NCI-H82 treated with DMSO at 0.1 percent for 48 hours (cell line): ENCODE data around the gene PLVAP.

Source experiments
- DNase-seq: peaks from one replicate; lab custom pipeline; 2025; ENCODE audit not compliant: unreplicated experiment; lab: John Stamatoyannopoulos, UW

Gene PLVAP

GRCh38 chr19:17359905-17360800, 17.0 kb downstream of the PLVAP start:
- DNase-seq: no peak

DNA sequence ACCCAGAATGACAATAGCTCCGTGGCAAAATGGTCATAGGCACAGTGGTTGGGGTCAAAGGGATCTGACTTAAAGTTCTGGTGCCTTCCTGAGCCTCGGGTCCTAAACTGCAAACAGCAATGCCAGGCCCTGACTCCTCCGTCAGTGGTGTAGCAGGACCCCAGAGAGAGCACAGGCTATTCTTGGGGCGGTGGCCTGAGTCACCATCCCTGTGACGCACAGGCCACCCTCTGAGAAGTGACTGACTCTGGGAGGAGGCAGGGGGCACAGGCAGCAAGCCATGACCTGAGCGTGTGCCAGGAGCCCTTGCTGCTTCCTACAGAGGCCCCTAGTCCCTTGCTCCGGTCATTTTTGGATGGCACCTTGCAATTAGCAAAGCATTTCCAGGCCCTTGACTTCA, 18.7 kb downstream of the PLVAP start:
- DNase-seq: no peak

- DNase-seq: no peak
Measured at GRCh38 chr19:17357724-17358123, 19.4 kb downstream of the PLVAP start.

GRCh38 chr19:17357078-17357666, 20.0 kb downstream of the PLVAP start:
- no peak for DNase-seq

DNA sequence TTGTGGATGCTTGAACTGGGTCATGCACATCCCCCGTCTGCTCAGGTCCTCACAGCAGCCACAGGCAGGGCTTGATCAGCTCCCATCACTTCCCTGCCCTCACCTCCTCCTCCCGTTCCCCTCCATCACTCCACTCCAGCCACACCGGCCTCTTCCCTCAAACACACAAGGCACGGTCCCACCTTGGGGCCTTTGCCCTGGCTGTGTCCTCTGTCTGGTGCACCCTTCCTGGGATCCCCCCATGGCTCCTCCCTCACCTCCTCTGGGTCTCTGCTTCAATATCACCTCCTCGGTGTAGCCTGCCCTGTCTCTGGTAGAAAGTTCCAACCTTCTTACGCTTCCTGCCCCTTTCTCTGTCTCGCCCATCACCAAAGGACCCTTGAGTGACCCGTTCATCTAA, 23.8 kb downstream of the PLVAP start:
- no peak for DNase-seq

DNA sequence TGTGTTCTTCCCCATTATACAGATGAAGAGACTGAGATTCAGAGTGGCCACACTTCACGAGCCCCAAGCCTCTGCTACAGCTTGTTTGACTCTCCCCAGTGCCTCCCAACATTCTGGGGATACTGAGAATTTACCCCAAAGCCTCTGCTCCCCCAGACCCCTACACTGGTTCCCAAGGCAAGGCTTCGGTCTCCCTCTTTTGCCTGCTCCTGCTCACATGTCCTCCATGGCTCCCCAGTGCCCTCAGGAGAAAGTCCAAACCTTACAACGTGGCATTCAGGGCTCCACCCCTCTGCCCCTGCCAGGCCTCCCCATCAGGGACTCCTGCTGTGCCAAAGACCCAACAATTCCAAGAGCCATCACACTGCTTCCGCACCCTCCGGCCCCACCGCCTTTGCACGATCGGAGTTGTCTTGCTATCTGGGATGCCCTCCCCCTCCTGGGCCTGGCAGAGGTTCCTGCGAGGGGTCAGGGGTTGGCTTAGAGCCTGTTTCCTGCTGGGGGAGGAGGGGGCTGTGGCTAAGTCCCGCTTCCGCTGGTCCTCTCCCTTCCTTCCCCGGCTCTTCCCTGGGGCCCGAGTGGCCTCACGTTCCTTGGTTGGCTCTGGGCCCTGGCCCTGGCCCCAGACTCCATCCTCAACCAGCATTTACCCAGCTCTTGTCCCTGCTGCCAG, 24.4 kb downstream of the PLVAP start:
- no peak for DNase-seq

- DNase-seq: no peak
Measured at GRCh38 chr19:17351815-17352435, 25.2 kb downstream of the PLVAP start.

GRCh38 chr19:17348700-17349099, 28.4 kb downstream of the PLVAP start:
- DNase-seq: no peak

DNA sequence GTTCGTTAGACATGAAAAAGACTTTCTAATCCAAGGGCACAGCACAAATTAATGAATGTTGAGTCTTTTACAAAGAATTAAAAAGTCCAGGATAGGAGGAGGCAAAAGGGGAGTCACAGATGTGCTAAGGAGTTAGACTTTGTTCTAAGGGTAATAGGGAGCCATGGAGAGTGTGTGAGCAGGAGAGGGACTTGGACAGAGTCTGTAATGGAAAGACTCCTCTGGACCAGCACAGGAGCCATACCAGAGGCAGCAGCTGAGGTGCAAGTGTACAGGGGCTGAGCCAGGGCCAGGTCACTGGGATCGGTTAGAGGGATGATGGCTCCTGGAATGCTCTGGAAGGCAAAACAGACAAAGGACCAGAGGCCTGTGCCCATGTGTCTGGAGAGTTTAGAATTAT, 29.3 kb downstream of the PLVAP start:
- no peak for DNase-seq

DNA sequence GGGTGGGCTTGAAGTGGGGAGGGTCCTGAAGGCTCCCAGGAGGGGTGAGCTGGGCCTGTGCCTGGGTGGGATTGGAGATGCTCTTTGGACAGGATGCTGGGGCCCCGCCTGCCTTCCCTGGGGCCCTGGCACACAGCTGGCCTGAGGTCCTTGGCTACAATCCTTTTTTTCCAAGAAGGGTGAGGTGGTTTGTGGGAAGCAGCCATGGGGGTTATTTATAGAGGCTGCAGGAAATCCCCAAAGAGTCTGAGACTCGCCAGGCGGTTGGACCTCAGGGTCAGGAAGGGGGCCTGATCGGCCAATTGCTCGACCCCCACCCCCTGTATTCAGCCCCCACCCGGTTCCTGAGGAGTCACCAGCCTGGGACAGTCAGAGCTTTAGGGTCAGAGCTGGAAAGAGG, 29.8 kb downstream of the PLVAP start:
- no peak for DNase-seq

DNA sequence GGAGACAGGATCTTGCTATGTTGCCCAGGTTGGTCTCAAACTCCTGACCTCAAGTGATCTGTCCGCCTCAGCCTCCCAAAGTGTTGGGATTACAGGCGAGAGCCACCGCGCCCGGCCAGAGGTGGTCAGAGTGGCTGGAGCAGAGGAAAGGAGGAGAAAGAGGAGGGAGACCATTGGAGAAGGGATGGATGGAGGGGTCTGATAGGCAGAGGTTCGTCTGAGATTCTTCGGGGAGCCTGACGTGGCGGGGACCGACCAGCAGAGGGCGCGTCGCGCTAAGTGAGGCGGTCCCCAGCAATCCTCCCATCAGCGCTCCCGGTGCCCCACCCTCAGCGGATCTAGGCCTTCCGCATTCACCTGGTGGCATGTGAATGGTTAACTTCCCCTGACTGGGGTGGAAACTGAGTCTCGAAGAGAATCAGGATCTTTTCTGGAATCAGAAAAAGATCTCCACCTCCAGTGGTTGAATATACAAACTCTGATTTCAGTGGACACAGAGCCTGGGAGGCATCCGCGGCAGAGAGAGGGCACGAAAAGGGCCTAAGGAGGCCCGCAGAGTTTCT, 31.0 kb downstream of the PLVAP start:
- DNase-seq: peak; percentile 58

GRCh38 chr19:17341845-17342244, 35.3 kb downstream of the PLVAP start:
- no peak for DNase-seq

DNA sequence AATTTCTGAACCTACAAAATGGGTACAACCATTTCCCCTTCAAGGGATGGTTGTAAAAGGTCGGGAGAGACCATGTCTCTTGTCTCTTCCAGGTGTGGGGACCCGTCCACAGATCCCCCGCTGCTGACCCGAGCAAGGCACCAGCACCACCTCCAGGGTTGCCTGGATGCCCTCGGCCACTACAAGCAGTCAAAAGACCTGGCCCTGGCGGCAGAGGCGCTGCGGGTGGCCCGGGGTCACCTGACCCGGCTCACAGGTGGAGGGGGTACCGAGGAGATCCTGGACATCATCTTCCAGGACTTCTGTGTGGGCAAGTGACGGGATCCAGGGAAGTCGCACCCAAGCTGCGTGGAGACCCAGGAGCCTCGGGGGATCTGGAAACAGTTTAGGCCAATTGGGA, 35.8 kb downstream of the PLVAP start:
- no peak for DNase-seq

- DNase-seq: no peak
Measured at GRCh38 chr19:17340871-17341357, 36.2 kb downstream of the PLVAP start.

DNA sequence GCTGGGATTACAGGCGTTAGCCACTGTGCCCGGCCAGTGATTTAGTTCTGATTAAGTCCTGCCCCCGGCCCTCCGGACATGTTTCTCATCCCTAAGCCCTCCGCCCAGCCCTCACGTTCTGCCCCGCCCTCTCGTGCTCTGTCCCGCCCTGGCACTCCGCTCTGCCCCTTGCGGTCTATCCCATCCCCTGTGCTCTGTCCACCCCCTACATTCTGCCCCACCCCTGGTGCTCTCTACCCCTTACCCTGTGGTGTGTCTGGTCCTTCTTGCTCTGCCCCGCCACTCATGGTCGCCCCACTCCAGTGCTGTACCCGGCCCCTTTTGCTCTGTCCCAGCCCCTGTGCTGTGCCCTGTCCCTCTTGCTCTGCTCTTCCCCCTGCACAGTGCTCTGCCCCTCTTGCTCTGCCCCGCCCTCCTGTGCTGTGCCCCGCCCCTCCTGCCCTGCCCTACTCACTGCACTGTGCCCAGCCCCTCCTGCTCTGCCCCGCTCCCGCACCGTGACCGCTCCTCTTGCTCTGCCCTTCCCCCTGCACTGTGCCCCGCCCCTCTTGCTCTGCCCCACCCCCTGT, 36.8 kb downstream of the PLVAP start:
- DNase-seq: no peak

GRCh38 chr19:17339088-17339741, 37.9 kb downstream of the PLVAP start:
- no peak for DNase-seq

DNA sequence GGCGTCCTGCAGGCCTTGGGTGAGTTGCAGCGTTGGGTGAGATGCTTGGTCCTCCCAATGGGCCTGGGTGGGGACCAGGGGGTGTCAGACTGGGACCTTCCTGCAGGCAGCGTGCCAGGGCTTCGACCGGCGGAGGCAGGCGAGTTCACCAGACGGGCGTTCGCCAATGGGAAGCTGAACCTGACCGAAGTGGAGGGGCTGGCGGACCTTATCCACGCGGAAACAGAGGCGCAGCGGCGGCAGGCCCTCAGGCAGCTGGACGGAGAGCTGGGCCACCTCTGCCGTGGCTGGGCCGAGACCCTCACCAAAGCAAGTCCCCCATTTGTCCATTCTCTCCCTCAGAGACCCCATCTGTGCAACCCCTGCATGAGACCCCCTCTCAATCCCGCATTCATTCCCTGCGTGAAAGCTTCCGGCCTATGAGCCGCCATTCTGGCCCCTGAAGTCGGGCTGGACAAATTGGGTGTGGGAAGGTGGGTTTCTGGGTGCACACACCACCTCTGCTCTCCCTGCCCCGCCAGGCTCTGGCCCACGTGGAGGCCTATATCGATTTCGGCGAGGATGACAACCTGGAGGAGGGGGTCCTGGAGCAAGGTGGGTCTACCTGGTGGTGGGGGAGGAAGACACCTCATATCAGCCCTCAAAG, 38.6 kb downstream of the PLVAP start:
- no peak for DNase-seq

DNA sequence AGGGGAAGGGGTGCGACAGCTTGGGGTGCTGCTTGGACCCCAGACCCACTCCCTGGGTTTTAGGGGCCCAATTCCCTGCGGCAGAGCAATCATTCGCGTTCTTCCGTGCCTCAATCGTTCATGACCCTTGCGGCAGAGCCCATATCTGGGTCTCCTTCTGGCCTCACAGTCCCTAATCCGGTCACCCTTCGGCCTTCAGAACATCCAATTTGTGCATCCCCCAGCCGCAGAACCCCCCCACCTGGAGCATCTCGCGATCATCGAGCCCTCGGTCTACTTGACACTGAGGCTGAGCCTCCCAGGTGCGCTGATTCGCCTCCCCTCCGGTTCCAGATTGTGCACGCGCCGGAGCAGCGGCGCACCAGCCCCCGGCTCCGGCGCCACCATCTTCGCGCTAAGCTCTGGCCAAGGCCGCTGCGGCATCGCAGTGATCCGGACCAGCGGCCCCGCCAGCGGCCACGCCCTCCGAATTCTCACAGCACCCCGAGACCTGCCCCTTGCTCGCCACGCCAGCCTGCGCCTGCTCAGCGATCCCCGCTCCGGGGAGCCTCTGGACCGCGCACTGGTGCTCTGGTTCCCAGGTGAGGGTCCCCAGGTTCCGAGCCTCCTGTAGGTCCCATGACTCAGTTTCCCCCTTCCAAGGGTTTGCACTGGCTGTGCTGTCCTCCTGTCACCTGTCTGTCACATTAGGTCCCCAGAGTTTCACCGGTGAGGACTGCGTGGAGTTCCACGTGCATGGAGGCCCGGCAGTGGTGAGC, 39.3 kb downstream of the PLVAP start:
- DNase-seq: no peak
